GM21367 (cell line): Measurements from ENCODE around the gene SRXN1.
"Not testable (repeated sequence)": the region's sequence is repeated elsewhere in the genome, so short reads cannot be mapped to it uniquely, and the experiment has no call there.

Source experiments
- ATAC-seq: cut with Tn5 transposase; IDR thresholded peaks from one replicate; pipeline ENCODE4 v1.9.1; 2021; ENCODE audit not compliant: unreplicated experiment

SRXN1 gene

GRCh38 chr20:655726-656624 is 3.0 kb upstream of the SRXN1 start:
- ATAC-seq = no peak

- no peak for ATAC-seq
Measured at GRCh38 chr20:654417-654750, 1.4 kb upstream of the SRXN1 start.

DNA sequence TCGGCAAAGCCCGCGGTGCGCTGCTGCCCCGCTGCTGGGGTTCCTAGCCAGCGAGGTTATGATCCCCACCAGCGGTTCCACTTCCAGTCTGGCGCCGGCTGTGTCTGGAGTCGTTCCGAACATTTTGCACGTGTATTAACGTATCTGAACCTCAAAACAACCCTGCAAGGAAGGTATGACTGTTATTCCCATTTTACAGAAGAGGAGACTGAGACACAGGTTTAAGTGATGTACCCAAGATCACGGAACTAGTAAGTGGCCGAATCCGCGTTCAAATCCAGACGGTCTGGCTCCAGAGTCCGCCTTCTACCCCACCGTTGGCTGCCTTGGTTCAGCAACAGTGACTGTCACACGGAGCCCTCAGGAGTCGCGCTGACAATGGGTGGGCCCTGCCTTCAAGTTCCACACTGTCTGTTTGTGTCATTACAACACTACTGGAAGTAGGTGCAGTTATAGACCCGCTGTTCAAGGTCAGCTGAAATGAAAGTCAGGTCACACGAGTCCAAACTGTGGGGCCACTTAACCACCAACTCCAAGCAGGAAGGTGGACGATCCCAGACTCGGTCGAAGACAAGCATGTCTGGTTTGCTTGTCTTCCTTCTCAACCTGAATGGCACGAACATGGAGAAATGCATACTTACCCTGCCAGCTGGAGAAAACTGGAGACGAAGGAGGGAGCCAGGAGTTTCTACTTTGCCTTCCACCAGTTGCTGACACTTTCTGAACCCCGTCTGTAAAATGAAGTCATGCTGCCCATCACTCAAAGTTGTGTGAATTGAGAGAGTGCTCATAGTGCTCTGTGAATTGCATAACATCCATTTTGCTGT is 803 bp upstream of the SRXN1 start:
- no peak for ATAC-seq

DNA sequence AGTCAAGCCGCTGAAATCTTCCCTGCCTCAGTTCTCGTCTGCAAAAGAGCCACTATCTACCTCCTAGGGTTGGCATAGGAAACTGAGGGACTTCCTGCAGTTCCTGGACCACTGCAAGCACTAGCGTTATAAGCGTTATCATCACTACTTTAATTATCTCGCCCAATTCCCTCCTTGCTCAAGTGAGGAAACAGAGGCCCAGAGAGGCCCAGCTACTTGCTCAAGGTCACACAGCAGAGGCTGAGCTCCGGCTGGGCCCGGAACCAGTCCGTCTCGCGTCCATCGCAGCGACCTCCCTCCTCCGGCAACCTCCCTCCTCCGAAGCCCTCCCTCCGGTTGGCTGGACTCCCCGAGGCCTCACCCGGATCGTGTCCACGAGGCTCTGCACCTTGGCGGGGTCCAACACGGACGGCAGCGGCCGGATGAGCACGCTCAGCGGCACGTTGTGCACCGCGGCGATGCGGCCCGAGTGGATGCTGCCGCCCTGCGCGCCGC is 338 bp downstream of the SRXN1 start:
- no peak for ATAC-seq

DNA sequence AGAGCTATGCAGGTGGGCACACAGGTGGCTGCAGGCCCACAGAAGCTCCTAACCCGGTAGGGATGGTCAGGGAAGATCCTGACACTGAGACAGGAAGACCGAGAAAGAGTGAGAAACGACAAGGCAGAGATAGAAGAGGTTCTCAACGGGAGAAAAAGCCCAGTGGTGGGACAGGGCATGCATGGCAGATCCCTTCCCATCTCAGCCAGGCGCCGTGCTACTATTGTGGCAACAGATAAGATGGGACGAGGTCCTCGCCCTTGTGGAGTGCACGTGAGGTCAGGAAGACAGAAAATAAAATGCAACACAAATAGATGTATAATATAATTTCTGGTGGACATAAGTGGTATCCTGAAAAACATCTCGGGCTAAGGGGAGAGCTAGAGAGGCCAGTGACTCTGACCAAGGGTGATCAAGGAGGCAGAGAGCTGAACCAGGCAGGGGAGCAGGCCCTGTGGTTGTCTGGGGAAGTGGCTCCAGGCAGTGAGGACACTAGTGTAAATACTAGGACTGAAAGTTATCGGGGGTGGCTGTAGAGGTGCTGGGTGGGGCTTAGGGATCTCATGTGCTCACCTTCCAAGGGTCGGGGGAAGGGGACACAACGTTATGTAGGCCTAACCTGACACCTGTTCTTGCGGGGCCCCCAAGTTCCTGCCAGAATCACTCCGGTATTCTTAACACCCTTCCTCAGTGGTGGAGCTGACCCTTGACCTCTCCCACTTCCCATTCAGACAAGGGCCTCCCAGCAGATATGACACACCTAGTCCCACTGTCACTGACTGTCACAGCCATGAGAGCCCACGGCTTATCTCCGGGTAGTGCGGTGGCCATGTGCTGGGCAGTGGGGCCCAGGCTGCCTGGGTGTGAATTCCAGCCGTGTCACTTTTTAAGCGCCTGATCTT is 1.0 kb downstream of the SRXN1 start:
- ATAC-seq = no peak

DNA sequence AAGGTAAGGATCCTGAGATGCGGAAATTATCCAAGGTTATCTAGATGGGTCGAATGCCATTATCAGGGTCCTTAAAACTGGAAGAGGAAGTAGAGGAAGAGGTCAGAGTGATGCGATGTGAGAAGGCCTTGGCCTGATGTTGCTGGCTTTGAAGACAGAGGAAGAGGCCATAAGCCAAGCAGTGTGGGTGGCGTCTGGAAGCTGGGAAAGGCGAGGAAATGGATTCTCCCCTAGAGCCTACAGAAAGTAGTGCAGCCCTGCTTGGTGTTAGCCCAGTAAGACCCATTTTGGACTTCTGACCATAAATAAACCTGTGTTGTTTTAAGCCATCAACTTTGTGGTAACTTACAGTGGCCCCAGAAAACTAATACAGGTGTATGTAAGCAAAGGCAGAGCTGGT is 2.0 kb downstream of the SRXN1 start:
- ATAC-seq = no peak

- ATAC-seq = no peak
Measured at GRCh38 chr20:650281-650680, 2.7 kb downstream of the SRXN1 start.

- ATAC-seq = no peak
Measured at GRCh38 chr20:647479-648019, 5.5 kb downstream of the SRXN1 start.

- no peak for ATAC-seq
Measured at GRCh38 chr20:646868-647233, 6.1 kb downstream of the SRXN1 start.

DNA sequence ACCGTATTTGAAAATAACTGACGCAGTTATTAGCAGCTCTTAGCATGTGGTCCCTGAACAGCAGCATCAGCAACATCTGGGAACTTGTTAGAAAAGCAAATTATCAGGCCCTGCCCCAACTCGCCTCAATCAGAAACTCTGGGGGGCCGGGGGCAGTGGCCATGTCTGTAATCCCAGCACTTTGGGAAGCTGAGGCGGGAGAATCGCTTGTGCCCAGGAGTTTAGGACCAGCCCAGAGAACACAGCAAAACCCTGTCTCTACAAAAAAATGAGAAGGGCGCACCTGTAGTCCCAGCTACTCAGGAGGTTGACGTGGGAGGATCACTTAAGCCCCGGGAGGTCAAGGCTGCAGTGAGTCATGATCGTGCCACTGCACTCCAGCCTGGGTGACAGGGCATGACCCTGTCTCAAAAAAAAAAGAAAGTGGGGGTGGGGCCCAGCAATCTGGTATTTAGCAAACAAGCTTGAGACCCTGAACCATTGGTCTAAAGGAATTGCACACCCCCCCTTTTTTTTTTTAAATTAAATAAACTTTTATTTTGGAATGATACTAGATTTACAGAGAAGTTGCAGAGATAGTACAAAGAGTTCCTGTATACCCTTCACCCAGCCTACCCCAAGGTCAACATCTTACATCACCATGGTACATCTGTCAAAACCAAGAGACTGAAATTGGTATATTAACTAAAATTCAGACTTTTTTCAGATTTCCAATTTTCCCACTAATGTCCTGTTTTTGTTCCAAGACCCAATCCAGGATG is 6.7 kb downstream of the SRXN1 start:
- ATAC-seq = no peak

DNA sequence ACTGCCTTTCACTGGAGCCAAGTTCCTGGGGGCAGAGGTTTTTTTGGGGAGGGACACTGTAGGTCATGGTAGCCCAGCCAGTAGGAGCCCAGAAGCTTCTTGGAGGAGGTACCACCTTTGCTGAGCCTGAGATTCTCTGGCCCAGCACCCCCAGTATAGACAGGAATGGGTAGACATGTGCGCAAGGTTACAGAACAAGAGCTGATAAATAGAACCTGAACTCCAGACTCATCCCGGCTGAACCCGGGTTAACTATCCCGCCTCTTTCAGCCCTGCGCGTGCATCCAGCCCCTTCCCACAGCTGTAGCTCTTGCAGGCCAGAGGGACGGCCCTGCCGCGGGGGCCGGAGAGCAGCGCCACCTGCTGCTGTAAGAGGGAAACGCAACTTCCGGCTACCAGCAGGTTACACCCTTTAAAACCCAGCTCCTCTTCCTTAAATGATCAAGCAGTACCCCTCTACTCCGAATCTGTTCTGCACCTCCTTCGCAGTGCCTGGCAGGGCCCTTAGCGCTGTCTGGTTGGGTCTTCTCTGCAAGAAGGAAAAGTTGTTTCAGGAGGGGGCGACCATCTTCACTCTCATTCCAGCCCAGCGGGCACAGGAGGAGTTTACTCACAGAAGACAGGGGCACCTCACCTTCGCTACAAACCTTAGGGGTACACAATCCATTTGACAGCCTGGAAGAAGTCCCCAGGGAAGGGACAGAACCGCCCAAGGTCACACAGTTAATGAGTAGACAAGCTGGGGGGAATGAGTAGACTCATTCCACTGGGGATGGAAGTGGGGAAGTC is 7.5 kb downstream of the SRXN1 start:
- ATAC-seq = peak; percentile 57

DNA sequence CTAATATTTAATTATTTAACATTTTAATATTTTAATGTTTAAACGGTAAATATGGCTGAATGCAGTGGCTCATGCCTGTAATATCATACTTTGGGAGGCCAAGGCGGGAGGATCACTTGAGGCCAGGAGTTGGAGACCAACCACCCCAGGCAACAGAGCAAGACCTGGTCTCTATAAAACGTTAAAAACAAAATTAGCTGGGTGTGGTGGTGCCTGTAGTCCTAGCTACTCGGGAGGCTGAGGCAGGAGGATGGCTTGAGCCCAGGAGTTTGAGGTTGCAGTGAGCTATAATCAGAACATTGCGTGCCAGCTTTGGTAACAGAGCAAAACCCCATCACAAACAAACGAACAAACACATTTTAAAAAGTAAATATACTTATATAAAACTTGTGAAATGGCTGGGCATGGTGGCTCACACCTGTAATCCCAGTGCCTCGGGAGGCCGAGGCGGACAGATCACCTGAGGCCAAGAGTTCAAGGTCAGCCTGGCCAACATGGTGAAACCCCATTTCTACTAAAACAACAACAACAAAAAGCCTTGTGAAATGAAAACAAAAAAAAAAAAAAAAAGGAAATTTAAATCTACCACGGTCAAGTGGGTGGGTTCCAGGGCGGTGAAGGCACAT is 8.2 kb downstream of the SRXN1 start:
- ATAC-seq = no peak

DNA sequence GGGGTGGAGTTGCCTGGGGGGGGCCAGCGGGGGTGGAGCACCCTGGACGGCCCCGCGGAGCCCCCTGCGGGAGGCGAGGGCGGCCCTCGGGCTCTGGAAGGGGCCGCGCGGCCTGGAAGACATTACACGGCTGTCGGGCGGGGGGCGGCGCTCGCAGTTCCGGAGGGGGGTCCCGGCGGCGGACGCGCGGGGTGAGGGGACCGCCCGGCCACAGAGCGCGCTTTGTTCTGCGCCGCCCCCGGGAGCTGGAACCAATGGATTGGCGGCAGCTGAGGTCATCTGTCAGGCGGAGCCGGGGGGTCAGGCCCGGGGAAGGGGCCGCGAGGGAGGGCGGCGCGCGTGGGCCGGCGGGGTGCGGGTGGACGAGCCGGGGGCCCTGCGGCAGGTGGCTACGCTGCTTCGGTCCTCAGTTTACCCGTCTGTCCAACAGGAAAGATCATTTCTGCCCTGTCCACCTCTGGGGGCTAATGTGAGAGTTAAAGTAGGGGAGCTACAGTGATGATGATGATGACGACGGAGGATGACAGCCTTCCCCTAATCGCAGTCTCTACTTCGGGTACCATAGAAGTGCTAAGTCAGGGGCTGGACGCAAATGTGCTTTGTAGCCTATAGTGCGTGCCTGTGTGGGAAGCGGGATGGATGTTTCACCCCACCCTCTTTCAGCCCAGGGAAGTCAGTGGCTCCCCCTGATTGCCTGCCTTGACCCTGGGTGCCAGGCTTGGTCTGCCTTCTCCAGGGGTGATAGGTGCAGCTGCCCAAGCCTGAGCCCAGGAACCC is 10.4 kb downstream of the SRXN1 start:
- ATAC-seq = no peak

DNA sequence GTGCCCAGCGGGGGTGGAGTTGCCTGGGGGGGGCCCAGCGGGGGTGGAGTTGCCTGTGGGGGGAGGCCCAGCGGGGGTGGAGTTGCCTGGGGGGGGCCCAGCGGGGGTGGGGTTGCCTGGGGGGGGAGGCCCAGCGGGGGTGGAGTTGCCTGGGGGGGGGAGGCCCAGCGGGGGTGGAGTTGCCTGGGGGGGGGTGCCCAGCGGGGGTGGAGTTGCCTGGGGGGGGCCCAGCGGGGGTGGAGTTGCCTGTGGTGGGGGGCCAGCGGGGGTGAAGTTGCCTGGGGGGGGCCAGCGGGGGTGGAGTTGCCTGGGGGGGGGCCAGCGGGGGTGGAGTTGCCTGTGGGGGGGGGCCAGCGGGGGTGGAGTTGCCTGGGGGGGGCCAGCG is 11.0 kb downstream of the SRXN1 start:
- ATAC-seq = not testable (repeated sequence)

- ATAC-seq = no peak
Measured at GRCh38 chr20:641516-641875, 11.5 kb downstream of the SRXN1 start.

DNA sequence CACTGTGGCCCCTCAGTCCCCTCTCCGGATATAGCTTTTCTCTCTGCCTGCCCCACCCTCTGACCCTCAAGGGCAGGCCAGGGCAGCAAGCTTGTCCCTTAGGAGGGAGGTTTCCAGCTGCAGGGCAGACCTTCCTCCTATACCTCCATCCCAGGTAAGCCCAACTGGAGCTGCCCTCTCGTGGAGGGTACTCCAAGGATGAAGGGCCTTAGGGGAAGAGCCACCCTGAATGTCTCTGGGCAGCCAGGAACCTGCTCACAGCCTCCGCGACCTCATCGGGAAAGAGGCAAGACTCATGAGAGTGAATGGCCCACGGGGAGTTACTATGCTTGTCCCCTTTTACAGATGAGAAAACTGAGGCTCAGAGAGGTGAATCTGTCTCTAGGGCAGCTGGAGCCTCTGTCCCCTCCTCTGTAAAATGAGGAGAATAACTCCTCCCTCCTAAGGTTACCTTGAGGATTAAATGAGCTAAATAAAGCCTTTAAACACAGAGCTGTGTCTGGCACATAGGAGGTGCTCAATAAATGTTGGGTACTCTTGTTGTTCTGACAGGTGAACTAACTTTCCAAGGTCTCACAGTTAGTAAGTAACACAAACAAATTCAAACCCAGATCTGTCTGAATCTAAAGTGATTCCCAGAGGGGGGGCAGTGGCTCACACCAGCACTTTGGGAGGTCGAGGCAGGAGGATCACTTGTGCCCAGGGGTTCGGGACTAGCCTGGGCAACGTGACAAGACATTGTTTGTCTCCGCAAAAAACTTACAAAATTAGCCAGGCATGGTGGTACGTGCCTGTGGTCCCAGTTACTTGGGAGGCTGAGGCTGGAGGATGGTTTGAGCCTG is 12.1 kb downstream of the SRXN1 start:
- ATAC-seq = no peak

DNA sequence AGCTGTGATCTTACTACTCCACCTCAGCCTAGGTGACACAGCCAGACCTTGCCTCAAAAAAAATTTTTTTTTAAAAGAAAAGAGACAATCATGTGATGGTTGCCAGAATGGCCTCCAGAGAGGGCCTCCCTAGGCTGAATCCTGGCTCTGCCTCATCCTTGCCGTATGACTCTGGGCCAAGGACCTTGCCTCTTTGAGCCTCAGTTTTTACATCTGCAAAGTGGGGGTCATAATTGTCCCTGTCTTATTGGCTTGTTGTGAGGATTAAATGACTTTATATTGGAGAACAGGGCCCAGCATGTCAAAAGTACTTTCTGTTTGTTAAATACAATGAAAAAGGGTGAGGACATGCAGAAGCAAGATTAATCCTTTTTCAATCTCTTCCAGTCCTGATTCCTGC is 14.4 kb downstream of the SRXN1 start:
- no peak for ATAC-seq
